Measurements from ENCODE around the gene HVCN1.
"Not testable (repeated sequence)": the region's sequence is repeated elsewhere in the genome, so short reads cannot be mapped to it uniquely, and the experiment has no call there.

The HVCN1 gene, protein sequence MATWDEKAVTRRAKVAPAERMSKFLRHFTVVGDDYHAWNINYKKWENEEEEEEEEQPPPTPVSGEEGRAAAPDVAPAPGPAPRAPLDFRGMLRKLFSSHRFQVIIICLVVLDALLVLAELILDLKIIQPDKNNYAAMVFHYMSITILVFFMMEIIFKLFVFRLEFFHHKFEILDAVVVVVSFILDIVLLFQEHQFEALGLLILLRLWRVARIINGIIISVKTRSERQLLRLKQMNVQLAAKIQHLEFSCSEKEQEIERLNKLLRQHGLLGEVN

DNA sequence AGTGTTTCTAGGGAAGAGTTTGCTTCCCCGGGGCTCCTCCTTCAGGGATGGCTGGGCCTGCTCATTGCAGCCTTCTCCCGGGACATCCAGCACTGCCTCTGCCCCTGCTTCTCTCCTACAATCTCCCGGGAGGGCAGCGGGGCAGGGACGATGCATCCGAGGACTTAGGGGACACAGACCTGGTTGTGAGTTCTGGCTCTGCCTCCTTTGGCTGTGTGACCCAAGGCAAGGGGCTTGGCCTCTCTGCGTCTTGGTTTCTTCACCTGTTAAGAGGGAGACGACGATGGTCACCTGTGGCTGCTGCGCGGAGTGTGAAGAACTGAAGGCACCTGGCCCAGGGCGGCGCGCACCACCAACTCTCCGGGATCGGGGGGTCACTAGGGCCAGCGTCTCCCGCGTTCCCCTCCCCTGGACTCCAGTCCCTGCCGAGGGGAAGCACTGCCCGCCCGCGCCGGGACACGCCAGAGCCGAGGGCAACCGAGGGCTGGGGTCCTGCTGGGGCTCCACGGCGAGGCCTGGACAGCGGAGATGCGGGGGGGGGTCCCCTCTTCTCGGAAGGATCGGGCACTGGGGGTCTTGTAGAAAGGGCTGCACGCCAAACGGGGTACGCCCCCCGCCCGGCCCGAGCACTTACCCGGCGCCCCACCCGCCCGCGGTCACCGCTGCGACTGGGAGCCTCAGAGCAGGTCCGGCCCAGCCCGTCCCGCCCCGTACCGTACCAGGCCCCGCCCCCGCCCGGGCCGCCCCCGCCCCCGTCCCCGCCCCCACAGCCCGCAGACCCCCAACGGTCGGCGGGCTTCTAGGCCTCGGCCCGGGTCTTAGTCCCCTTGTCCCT is at the start of gene HVCN1:
Gene HVCN1 (minus strand): TSS at position 670 of the 835 bp plus-strand sequence. CDS start 5,870 bp downstream, outside the sequence.
- no peak for DNase-seq

- no peak for DNase-seq
These were observed 48.6 kb upstream of the HVCN1 start for GRCh38 chr12:110737532-110737931.

DNA sequence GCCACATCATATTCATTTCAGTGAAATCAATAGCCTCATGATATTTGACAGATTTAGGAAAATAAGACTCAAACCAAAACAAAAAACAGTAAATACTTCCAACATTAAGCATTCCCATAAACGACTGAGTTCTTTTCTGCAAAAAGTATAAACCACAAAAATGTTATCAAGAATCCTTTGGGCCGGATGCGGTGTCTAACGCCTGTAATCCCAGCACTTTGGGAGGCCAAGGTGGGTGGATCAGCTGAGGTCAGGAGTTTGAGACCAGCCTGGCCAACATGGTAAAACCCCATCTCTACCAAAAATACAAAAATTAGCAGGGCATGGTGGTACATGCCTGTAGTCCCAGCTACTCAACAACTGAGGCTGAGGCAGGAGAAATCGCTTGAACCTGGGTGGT is 48.1 kb upstream of the HVCN1 start:
- not testable (repeated sequence) for DNase-seq

GRCh38 chr12:110733900-110734299 is 45.0 kb upstream of the HVCN1 start:
- DNase-seq, result no peak

DNA sequence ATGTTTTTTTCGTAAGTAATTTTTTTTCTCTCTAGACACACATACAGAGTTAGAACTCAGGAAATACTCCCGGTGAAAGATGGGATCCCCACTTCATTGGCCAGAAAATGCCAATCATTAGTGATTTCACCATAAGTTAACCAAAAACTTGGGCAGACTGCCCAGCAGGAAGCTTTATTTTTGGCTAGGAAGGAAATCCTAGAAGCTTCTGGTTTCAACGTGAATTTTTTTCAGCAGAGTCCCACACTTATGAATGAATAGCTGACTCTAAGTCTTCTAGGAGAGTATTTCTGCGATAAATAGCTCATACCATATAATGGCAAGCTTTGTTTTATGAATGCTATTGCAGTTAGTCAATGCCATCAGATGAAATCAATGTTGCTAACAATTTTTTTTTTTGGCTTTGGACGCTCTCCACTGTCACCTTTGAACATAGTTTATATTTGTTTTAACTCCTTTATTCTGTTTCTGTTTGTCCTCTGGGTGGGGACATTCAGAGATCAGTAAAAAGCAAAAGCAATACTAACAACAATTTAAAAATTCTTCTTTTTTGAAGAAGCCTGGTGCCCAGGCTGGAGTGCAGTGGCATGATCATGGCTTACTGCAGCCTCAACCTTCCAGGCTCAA is 44.3 kb upstream of the HVCN1 start:
- peak; percentile 11 for DNase-seq

DNA sequence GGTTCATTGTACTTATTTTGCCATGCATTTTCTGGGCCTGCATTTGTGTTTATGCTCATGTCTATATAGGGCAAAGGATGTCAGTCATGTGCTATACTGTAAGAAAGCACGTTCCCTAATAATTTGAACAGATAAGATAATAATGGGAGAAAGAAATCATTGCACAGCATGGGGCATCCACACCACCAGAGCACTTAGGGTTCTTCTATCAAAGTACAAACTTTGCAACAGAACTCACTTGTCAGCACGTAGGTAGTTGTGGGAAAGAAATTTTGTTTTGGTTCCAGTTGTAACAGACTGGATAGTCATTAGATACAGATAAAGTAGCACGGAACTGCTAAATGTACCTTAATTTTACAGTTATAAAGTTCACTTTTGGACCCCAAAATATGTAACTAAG is 43.7 kb upstream of the HVCN1 start:
- DNase-seq, result no peak

DNA sequence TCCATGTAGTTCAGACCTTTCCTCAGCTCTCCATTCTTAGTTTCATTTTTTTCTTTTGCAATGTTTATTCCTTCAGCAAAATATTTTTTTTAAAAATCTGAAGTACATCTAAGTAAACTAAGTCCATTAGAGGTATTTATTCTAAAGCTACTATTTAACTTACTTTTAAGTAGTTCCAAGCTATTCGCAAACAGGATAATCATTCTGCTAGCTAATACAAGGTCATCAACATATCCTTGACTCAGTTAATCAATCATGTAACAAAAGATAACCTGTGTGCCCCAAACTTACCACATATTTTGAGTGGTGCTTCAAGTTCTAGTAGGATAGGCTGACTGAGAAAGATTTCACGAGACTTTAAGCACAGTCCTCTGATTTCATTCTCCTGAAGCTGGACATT is 42.6 kb upstream of the HVCN1 start:
- no peak for DNase-seq

DNA sequence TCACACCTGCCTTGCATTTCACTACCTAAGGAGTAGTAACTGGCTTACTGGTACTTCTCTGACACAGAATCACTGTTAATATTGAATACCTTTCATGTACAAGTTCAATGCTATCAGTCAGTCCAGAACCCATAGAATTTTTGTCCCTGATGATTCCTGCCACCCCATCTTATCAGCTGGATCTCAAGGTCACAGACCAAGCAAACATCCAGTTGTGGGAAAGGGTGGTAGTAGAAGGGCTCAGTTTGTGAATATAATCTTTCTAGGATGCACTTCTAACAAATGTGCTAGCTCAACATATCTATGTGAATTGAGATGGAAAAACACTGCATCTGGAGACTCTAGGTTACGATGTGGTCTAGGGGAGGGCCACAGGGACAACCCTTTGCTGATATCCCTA is 39.7 kb upstream of the HVCN1 start:
- no peak for DNase-seq

- DNase-seq, result no peak
These were observed 37.9 kb upstream of the HVCN1 start for GRCh38 chr12:110726708-110727369.

DNA sequence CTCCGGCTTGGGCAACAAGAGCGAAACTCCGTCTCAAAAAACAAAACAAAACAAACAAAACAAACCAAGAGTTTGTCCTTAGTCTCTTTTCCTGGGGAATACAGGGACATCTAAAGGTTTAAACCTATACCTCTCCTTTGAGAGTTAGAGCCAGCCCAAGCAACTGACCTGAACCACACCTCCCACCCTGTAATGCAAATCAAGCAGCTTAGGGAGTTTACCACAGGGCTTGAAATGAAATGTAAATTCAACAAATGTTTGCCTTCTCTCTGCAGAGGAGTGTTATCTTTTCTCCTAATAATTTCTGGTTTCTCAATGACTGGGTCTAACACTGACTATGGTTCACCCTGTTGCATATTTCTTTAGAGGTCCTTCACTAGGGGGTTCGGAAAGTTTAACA is 37.1 kb upstream of the HVCN1 start:
- no peak for DNase-seq

DNA sequence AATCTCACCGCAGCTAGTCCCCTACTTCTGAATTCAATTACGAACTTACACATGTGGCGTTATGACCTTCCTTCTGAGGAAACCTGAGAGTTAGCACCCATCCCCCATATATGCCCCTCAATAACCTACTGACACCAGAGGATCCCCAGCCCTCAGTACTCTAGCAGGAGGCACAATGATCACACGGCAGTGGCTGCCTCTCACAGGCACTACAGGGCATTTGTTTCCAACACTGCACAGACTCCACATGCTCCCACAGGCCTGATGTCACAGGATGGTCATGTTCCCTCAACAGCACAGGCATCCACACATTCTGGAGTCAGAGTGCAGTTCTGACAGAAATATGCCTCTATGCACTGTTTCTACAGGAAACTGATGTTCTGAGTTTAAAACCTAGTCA is 36.4 kb upstream of the HVCN1 start:
- no peak for DNase-seq

DNA sequence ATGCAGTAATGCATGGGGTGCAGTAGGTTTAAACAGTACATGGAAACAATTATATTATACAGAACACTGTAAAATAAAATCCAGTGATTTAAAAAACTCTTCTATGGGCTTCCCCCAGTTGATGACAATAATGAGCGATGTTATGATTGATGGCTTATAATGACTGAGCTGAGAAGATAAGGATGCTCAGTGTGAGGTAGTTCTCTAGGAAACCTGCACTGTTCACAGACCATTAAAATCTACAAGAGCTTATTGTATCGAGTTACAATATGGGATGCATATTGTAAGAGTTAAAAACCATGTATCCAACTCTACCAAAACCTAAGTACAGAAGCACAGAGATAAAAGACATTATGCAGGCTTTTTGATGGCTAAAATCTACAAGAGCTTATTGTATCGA is 34.0 kb upstream of the HVCN1 start:
- not testable (repeated sequence) for DNase-seq

GRCh38 chr12:110721570-110721969 is 32.7 kb upstream of the HVCN1 start:
- no peak for DNase-seq

DNA sequence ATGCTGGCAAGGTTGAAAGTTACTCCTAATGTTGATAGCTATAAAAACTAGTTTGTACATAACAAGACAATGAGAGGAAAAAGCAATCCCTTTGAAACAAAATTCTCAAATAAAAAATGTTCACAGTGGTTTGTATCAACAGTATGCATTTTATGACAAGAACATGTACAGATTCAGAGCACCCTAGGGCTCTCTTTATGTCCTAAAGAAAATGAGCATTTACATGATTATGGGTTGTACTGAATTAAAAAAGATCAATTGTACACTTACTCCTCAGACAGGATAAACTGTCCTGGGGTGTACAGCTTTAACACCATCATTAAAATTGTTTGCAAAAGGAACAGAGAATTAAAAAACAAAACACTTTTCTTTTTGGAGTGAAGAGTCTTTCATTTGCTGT is 31.6 kb upstream of the HVCN1 start:
- DNase-seq, result no peak

GRCh38 chr12:110718222-110718908 is 29.4 kb upstream of the HVCN1 start:
- DNase-seq, result no peak

GRCh38 chr12:110717037-110717436 is 28.1 kb upstream of the HVCN1 start:
- no peak for DNase-seq

DNA sequence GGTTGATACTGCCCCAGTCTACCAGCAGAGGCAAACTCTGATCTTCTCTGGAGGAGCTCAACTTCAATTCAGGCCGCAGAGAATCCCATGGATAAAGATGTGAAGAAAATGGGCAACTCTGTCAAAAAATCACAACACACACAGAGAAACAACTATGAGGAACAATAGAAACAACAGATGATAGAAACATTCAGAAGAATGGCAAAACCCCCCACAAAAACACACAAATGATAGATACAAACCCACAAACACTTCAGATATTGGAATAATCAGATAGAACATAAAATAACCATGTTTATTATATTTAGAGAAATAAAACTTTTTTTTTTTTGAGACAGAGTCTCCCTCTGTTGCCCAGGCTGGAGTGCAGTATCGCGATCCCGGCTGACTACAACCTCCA is 20.0 kb upstream of the HVCN1 start:
- DNase-seq, result no peak

GRCh38 chr12:110705309-110705708 is 16.4 kb upstream of the HVCN1 start:
- DNase-seq, result no peak

DNA sequence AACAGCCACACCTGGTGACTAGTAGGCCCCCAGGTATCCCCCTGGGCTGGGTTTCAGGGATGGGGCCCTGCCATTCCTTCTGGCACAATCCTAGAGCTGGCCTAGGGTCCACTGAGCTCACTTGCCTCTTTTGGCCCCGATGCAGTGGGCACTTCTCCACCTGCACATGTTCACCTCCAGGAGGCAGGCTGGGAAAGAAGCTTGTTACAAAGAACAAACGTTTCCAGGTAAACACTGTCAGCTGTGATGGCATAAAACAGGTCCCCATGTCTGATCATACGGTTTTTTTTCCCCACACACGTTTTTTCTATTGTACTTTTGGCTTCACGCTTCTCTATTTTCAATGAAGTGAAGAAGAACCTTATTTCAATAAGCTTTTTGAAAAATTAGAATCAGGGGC is 15.8 kb upstream of the HVCN1 start:
- no peak for DNase-seq

DNA sequence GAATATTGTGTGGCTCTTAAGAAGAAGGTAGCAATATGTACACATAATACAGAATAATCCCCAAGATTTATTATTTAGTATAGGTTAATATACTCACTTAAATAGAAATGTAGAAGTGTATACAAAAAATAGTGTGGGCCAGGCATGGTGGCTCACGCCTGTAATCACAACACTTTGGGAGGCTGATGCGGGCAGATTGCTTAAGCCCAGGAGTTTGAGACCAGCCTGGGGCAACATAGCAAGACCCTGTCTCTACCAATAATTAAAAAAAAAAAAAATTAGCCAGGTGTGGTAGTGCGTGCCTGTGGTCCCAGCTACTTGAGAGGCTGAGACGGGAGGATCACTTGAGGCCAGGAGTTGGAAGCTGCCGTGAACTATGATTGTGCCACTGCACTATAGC is 15.3 kb upstream of the HVCN1 start:
- no peak for DNase-seq

- no peak for DNase-seq
These were observed 13.2 kb upstream of the HVCN1 start for GRCh38 chr12:110702081-110702480.

DNA sequence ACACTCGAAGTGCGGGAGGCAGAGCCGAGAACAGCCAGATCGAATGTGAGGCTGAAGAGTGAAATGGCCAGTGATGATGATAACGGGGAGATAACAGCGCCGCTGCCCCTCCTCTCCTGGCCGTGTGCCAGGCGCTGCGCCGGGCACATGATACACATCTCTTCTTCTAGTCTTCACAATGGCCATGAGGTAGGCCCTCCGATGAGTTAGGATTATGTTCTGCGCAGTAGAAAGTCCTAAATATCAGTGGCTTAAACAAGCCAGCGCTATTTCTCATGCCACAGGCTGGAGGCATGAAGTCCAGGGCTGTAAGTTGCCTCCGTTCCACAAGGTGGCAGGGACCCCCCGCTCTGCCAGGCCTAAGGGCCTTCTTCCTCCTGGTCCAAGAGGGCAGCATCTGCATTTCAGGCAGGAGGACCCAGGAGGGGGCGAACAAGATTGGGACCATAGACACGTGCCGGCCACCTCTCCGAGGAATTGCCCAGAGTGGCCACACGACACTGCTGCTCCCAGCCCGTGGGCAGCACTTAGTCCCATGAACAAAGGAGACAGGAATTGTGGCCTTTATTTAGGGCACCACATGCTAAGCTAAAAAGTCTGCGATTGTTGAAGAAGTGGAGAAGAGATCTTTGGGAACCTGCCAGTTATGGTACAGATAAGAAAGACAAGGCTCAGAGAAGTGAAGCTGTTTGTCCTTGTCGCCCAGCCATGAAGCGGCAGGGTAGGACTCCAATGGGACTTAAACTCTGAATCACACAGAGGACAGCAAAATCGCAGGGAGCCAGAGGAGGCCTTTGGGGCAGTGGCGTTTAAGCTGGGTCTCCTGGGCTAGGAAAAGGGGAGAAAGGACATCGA is 10.9 kb upstream of the HVCN1 start:
- DNase-seq, result no peak

Measured in GF-D8 (cell line).